Measurements from ENCODE around the gene MGRN1. TPM values are rescaled to one million over a fixed set of nuclear protein-coding genes. Genes with fewer than 3 reads are reported as not detected.

Gene MGRN1
- total and polyA plus RNA-seq, 8 donors: 13.2 to 469 (median 56.1) TPM

DNA sequence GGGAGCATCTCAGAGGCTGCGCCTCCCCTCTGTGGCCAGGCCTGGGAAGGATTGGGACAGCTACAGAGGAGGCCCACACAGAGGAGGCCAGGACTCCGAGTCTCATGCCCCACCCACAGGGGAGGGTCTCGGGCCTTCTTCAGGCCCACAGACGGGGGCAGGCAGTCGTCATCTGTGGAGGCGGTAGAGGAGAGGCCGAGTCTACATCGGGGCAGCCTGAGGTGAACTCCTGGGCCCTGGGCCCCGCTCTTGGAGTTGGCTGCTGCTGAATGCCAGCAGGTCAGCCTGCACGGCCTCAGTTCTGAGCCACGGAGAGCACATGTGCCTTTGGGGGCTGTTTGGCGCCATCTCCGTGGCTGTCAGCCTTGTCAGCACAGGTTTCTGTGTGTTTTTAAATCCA is 60.7 kb downstream of the MGRN1 start:
- peaks cover 49 to 100% (median 95%) of the 10 kb centered on the region in 4 donors for H3K36me3 ChIP-seq
- H3K4me1 ChIP-seq: peaks cover 19 to 36% (median 23%) of the 10 kb centered on the region in 4 donors
- intact Hi-C loops (cut with DNase I; ENCODE audit: low total_unique reads): no loop called here
- no peak overlapping the region for H3K4me3 ChIP-seq
- no peak overlapping the region for H3K27ac ChIP-seq
- no peaks in the 10 kb centered on the region for H3K9me3 ChIP-seq
- WGBS, 5 donors: 71 to 92% (median 89%) methylated on average over 6 to 13 of the region's 13 CpGs
- DNase-seq: no peak
- no peak for TF ChIP-seq EP300 (IDR thresholded peaks at IDR 0.05)
- TF ChIP-seq POLR2A (IDR thresholded peaks at IDR 0.05): no peak
- TF ChIP-seq POLR2AphosphoS5 (IDR thresholded peaks at IDR 0.05): no peak
- H3K27me3 ChIP-seq: no peaks in the 10 kb centered on the region

DNA sequence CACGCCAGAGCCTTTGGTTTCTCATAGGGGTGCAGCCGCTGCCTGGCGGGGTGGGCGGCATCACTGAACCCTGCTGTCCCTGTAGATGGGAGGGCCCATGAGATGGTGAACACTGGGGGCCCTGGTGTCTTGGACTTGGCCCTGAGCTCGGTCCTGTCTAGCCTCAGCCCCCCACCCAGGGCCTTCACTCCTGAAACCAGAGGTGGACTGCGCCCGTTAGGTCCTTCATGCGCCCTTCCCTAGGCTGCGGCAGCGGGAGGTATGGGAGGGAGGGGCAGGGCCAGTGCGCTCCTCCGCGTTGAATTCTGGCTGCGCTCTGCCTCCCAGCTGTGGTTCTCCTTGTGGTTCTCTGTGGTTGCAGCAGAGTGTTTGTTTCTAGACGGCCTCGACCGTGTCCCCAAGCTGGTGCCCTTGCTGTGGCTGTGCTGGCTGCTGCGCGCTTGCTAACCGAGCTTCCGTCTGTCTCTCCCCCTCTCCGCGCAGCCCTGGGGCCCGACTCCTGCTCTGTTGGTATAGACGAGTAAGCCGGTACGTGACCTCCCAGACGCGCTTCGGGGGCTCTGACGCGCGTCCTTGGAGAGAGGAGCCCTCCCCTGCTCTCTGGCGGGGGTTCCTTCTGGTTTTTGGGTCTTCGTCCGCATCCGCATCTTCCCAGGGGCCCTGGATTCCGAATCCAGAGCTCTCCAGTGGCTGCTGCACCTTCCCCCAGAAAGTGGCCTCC is 61.3 kb downstream of the MGRN1 start:
- TF ChIP-seq, protein P1, sequence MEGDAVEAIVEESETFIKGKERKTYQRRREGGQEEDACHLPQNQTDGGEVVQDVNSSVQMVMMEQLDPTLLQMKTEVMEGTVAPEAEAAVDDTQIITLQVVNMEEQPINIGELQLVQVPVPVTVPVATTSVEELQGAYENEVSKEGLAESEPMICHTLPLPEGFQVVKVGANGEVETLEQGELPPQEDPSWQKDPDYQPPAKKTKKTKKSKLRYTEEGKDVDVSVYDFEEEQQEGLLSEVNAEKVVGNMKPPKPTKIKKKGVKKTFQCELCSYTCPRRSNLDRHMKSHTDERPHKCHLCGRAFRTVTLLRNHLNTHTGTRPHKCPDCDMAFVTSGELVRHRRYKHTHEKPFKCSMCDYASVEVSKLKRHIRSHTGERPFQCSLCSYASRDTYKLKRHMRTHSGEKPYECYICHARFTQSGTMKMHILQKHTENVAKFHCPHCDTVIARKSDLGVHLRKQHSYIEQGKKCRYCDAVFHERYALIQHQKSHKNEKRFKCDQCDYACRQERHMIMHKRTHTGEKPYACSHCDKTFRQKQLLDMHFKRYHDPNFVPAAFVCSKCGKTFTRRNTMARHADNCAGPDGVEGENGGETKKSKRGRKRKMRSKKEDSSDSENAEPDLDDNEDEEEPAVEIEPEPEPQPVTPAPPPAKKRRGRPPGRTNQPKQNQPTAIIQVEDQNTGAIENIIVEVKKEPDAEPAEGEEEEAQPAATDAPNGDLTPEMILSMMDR (IDR thresholded peaks at IDR 0.05): no peak
- no peak for TF ChIP-seq POLR2A (IDR thresholded peaks at IDR 0.05)
- H3K4me3 ChIP-seq: no peak overlapping the region
- 86 to 97% (median 95%) methylated on average over 24 to 38 of the region's 38 CpGs for WGBS, 5 donors
- no peaks in the 10 kb centered on the region for H3K27me3 ChIP-seq
- DNase-seq: no peak
- intact Hi-C loops (cut with DNase I; ENCODE audit: low total_unique reads): no loop called here
- H3K9me3 ChIP-seq: no peaks in the 10 kb centered on the region
- no peak overlapping the region for H3K27ac ChIP-seq
- H3K36me3 ChIP-seq: peaks cover 49 to 100% (median 96%) of the 10 kb centered on the region in 4 donors
- H3K4me1 ChIP-seq: peaks cover 12 to 34% (median 17%) of the 10 kb centered on the region in 4 donors

DNA sequence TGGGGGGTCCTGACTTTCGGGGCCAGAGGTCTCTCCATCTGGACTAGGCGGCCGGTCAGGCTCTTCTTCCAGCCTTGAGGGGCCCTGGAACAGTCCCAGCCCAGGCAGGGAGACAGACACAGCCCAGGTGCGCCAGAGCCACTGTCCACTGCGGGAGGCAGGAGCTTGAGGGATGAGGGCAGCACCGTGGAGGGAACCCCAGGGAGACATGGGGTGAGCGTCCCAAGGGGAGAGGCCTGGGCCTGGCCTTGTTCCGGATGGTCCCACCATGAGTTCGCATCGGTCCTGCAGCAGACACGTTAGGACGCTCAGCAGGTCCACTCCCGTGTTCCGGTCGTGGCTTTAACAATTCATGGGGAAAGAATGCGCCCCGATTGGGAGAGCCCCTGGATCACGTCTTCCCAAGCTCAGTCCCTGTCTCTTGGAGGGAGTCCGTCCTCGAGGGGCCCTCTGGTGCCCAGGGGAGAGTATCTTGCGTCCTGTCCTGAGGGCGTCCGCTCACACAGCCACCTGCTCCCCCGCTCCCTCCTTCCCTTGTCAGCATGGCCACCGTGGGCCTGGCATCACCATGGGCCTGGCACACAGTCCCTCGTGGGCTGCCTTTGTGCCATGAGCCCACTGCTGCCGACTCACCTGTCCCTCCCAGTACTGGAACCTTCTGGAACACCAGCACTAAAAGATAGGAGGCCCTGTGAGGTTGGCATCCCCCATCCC is 62.0 kb downstream of the MGRN1 start:
- TF ChIP-seq POLR2AphosphoS5 (IDR thresholded peaks at IDR 0.05): no peak
- no peak for TF ChIP-seq EP300 (IDR thresholded peaks at IDR 0.05)
- TF ChIP-seq POLR2A (IDR thresholded peaks at IDR 0.05): no peak
- TF ChIP-seq, protein P1 (IDR thresholded peaks at IDR 0.05): no peak
- intact Hi-C loops (cut with DNase I; ENCODE audit: low total_unique reads): no loop called here
- DNase-seq: no peak
- no peak overlapping the region for H3K27ac ChIP-seq
- peaks cover 49 to 97% (median 91%) of the 10 kb centered on the region in 4 donors for H3K36me3 ChIP-seq
- H3K9me3 ChIP-seq: no peaks in the 10 kb centered on the region
- no peaks in the 10 kb centered on the region for H3K27me3 ChIP-seq
- WGBS, 5 donors: 89 to 94% (median 92%) methylated on average over 24 to 27 of the region's 27 CpGs
- no peak overlapping the region for H3K4me3 ChIP-seq
- H3K4me1 ChIP-seq: peaks cover 7 to 29% (median 12%) of the 10 kb centered on the region in 4 donors

DNA sequence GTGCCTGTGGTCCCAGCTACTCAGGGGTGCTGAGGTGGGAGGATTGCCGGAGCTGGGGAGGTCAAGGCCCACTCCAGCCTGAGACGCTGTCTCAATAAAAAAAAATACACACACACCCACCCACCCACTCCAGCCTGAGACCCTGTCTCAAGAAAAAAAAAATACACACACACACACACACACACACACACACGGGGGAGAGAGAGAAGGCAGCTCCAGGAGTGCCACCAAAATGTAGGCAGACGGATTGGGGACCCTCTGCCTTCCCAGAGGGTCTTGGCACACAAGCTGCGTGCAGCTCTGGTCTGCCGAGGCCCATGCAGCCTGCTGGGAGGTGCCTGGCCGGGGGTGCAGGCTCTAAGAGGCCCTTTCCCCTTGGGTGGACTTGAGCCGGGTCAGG is 62.8 kb downstream of the MGRN1 start:
- DNase-seq: no peak

DNA sequence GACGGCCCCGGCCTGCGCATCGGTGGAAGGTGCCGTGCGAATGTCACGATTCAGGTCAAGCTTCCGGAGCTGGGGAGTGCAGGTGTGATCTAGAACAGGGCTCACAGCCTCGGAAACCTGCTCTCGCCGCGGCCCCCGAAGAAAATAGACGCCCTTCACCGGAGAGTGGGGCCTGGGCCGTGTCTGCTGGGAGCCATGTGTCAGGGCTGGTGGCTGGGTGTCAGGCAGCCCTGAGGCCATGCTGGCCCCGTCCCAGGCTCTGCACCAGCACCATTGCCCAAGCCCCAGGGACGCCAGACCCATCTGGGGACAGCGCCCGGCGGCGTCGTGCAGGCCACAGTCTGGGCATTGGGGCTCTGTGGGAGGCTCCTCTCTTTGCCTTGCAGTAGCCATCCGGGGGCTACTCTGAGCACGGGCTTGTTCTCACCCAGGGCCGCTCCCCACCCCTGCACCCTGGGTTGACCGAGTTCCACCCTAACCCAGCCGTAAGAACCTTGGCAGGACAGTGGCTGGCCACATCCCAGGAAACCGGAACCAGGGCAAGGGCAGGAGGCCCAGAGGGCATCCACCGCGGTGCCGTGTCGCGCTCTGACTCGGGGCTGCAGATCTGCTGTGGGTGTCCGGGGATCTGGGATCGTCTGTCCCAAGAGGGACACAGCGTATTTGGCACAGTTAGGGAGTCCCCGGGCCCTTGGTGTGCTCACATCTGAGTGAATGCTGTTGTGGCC is 63.5 kb downstream of the MGRN1 start:
- Histone ChIP-seq H3K27ac (no peak overlapping the region), H3K4me3 (no peak overlapping the region), H3K9me3 (no peaks in the 10 kb centered on the region), H3K27me3 (no peaks in the 10 kb centered on the region), H3K36me3 (peaks cover 49 to 83% (median 76%) of the 10 kb centered on the region in 4 donors), H3K4me1 (peaks cover 10 to 29% (median 15%) of the 10 kb centered on the region in 4 donors)
- intact Hi-C loops (cut with DNase I; ENCODE audit: low total_unique reads): no loop called here
- TF ChIP-seq POLR2A (IDR thresholded peaks at IDR 0.05): no peak
- TF ChIP-seq POLR2AphosphoS5 (IDR thresholded peaks at IDR 0.05): no peak
- TF ChIP-seq EP300 (IDR thresholded peaks at IDR 0.05): no peak
- TF ChIP-seq, protein P1 (IDR thresholded peaks at IDR 0.05): no peak
- 82 to 90% (median 86%) methylated on average over 18 to 39 of the region's 39 CpGs for WGBS, 5 donors
- no peak for DNase-seq

More for the DNA sequence above, 62.8 kb downstream of the MGRN1 start:
- H3K4me3 ChIP-seq: no peak overlapping the region
- H3K27ac ChIP-seq: no peak overlapping the region
- intact Hi-C loops (cut with DNase I; ENCODE audit: low total_unique reads): no loop called here
- TF ChIP-seq POLR2AphosphoS5 (IDR thresholded peaks at IDR 0.05) (no peak), EP300 (IDR thresholded peaks at IDR 0.05) (no peak), POLR2A (IDR thresholded peaks at IDR 0.05) (no peak)
- 78 to 89% (median 85%) methylated on average over 6 to 8 of the region's 8 CpGs for WGBS, 5 donors
- peaks cover 10 to 29% (median 14%) of the 10 kb centered on the region in 4 donors for H3K4me1 ChIP-seq
- H3K36me3 ChIP-seq: peaks cover 49 to 90% (median 83%) of the 10 kb centered on the region in 4 donors
- H3K9me3 ChIP-seq: no peaks in the 10 kb centered on the region
- no peaks in the 10 kb centered on the region for H3K27me3 ChIP-seq
